Smooth muscle cell (in vitro differentiated cells): ENCODE measurements around the gene RIMKLB. TPM values are rescaled to one million over a fixed set of nuclear protein-coding genes. Genes with fewer than 3 reads are reported as not detected.

Experiments used
- DNase-seq: peaks from one replicate; lab custom pipeline; 2025; ENCODE audit not compliant: unreplicated experiment; lab: John Stamatoyannopoulos, UW
- H2AFZ ChIP-seq: fragments of 200-600 bp; sonication (generic); 2 replicates; pipeline ENCODE4 v1.6.0; 2016; ENCODE audit warnings: antibody characterized with exemption, low read depth, mild to moderate bottlenecking
- H3F3A ChIP-seq: fragments of 200-600 bp; sonication (generic); 2 replicates; pipeline ENCODE4 v1.6.0; 2017; ENCODE audit warnings: antibody characterized with exemption, low read depth
- H3K27ac ChIP-seq: fragments of 200-600 bp; sonication (generic); 2 replicates; pipeline ENCODE4 v1.5.1; 2016; ENCODE audit warnings: low read depth, mild to moderate bottlenecking
- H3K27me3 ChIP-seq: fragments of 200-600 bp; sonication (generic); 2 replicates; pipeline ENCODE4 v1.6.1; 2016; ENCODE audit warnings: low read depth, mild to moderate bottlenecking
- H3K36me3 ChIP-seq: fragments of 200-600 bp; sonication (generic); 2 replicates; pipeline ENCODE4 v1.5.1; 2016; ENCODE audit warnings: low read depth
- H3K4me1 ChIP-seq: fragments of 200-600 bp; sonication (generic); 2 replicates; pipeline ENCODE4 v1.5.1; 2016; ENCODE audit warnings: low read depth
- H3K4me2 ChIP-seq: fragments of 200-600 bp; sonication (generic); 2 replicates; pipeline ENCODE4 v1.6.0; 2016; ENCODE audit warnings: mild to moderate bottlenecking
- H3K4me3 ChIP-seq: fragments of 200-600 bp; sonication (generic); 2 replicates; pipeline ENCODE4 v1.5.1; 2016; ENCODE audit warnings: mild to moderate bottlenecking
- H3K79me2 ChIP-seq: fragments of 200-600 bp; sonication (generic); 2 replicates; pipeline ENCODE4 v1.6.0; 2016; ENCODE audit warnings: low read depth, mild to moderate bottlenecking
- H3K9ac ChIP-seq: fragments of 200-600 bp; sonication (generic); 2 replicates; pipeline ENCODE4 v1.6.0; 2016; ENCODE audit warnings: low read depth
- H3K9me3 ChIP-seq: fragments of 200-600 bp; sonication (generic); replicated peaks from 2 replicates; pipeline ENCODE4 v1.5.1; 2016; ENCODE audit warnings: low read depth
- H4K20me1 ChIP-seq: fragments of 200-600 bp; sonication (generic); 2 replicates; pipeline ENCODE4 v1.6.0; 2016; ENCODE audit warnings: low read depth
- WGBS: methylation state at CpG from one replicate; pipeline ENCODE4 v1.1.7; 2016; ENCODE audit warnings: low lambda C conversion rate; 5-methylcytosine and 5-hydroxymethylcytosine counted together
- polyA plus RNA-seq: library from polyadenylated mRNA; unstranded; fragments of >200 nt; fragmentation: Nextera tagmentation; extraction: Ambion mirVana; gene quantifications from 2 replicates; pipeline ENCODE4 v1.2.1, GENCODE V29; 2016
- total RNA-seq: library from RNA; depleted of rRNA; stranded (reverse); fragments of >200 nt; gene quantifications from 2 replicates; pipeline ENCODE4 v1.2.3, GENCODE V29; 2014
- TF ChIP-seq, protein P1 (sequence below): fragments of 200-600 bp; sonication (generic); IDR thresholded peaks from 2 replicates; pipeline ENCODE4 v1.5.1; 2017; ENCODE audit warnings: borderline replicate concordance, mild to moderate bottlenecking, antibody characterized with exemption; ENCODE audit not compliant: insufficient read depth, poor library complexity, severe bottlenecking

Gene RIMKLB
- total and polyA plus RNA-seq, 2 experiments from 2014 or later: 11.9 to 32.1 TPM

DNA sequence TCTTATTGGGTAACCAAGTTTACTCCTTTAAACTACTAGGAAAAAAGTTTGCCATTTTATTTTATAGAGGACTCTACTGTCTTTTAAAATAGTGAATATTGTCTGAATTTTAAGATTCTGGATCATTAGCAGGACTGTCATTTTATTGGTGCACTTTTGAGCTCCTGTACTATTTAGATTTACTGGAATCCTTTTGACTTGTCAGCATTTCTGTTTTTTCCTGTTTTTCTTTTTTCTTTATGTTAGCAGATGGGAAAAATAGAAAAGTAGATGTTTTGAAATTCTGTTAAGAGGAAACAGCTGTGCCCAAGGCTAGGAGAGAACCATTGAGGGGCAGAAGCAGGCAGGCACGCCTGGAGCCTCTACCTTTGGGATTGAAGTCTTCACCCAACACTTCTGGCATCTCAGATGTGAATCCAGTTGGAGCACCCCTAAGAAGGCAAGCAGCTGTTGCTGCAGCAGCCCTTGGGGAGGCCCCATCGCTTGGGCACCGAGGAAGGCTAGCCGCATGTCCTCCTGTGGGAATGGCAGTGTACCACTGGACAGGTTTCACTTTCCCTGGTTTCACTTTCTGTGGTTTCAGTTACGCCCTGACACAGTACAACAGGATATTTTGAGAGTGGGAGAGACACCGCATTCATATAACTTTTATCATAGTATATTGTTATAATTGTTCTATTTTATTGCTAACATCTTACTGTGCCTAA, 11.5 kb downstream of the RIMKLB start:
- Histone ChIP-seq H3K9ac (no peak overlapping the region), H2AFZ (no peak overlapping the region), H3K27ac (no peak overlapping the region), H3K36me3 (no peaks in the 10 kb centered on the region), H3K27me3 (no peaks in the 10 kb centered on the region), H3K4me3 (no peak overlapping the region), H3K4me1 (no peaks in the 10 kb centered on the region), H3K9me3 (no peaks in the 10 kb centered on the region), H3F3A (no peaks in the 10 kb centered on the region), H4K20me1 (peaks cover 94% of the 10 kb centered on the region), H3K79me2 (peaks cover 90% of the 10 kb centered on the region), H3K4me2 (no peak overlapping the region)
- TF ChIP-seq, protein P1, sequence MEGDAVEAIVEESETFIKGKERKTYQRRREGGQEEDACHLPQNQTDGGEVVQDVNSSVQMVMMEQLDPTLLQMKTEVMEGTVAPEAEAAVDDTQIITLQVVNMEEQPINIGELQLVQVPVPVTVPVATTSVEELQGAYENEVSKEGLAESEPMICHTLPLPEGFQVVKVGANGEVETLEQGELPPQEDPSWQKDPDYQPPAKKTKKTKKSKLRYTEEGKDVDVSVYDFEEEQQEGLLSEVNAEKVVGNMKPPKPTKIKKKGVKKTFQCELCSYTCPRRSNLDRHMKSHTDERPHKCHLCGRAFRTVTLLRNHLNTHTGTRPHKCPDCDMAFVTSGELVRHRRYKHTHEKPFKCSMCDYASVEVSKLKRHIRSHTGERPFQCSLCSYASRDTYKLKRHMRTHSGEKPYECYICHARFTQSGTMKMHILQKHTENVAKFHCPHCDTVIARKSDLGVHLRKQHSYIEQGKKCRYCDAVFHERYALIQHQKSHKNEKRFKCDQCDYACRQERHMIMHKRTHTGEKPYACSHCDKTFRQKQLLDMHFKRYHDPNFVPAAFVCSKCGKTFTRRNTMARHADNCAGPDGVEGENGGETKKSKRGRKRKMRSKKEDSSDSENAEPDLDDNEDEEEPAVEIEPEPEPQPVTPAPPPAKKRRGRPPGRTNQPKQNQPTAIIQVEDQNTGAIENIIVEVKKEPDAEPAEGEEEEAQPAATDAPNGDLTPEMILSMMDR: no peak
- 98% methylated on average over 6 of the region's 6 CpGs for WGBS
- no peak for DNase-seq

DNA sequence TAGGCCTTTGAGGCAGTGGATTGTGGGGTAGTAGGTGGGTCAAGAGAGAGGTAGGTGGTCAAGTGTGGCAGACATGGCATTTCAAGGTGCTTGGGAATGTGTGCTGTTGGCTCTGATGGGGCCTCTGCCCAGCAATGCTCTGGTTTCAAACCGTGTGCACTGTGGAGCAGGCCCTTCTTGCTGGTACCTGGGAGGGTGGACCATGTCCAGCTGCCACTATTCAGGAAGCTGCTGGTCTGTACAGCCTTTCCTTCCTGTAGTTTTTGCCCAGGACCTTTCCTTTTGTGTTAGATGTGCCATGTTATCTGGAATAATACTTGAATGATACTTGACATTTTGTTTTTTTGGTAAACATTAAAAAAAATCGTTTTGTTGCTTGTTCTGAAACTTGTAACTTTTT, 14.8 kb downstream of the RIMKLB start:
- no peaks in the 10 kb centered on the region for H3K4me1 ChIP-seq

DNA sequence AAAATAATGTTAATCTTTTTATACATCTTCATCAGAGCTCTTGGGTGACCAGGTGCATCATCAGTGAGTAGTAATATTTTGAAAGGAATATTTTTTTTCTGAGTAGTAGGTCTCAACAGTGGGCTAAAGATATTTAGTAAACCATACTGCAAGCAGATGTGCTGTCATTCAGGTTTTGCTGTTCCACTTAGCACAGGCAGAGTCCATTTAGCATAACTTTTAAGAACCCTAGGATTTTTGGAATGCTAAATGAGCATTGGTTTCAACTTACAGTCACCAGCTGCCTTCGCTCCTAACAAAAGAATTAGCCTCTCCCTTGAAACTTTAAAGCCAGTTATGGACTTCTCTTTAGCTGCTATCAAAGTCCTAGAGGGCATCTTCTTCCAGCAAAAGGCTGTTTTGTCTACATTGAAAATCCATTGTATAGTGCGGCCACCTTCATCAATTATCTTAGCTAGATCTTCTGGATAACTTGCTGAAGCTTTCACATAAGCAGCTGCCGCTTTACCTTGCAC, 24.6 kb downstream of the RIMKLB start:
- 94% methylated on average over 3 of the region's 3 CpGs for WGBS
- no peaks in the 10 kb centered on the region for H3F3A ChIP-seq
- H2AFZ ChIP-seq: no peak overlapping the region
- no peaks in the 10 kb centered on the region for H3K9me3 ChIP-seq
- H3K36me3 ChIP-seq: no peaks in the 10 kb centered on the region
- no peaks in the 10 kb centered on the region for H3K27me3 ChIP-seq
- no peak overlapping the region for H3K4me3 ChIP-seq
- no peak overlapping the region for H3K4me2 ChIP-seq
- peaks cover 60% of the 10 kb centered on the region for H3K79me2 ChIP-seq
- H3K9ac ChIP-seq: no peak overlapping the region
- H3K4me1 ChIP-seq: no peaks in the 10 kb centered on the region
- TF ChIP-seq, protein P1: no peak
- no peak overlapping the region for H3K27ac ChIP-seq
- H4K20me1 ChIP-seq: peaks cover 86% of the 10 kb centered on the region
- DNase-seq: no peak

More for the DNA sequence above, 14.8 kb downstream of the RIMKLB start:
- Histone ChIP-seq H3K79me2 (peaks cover 72% of the 10 kb centered on the region), H3K9ac (no peak overlapping the region), H3K4me2 (no peak overlapping the region), H4K20me1 (peaks cover 71% of the 10 kb centered on the region), H3K36me3 (peaks cover 9% of the 10 kb centered on the region), H2AFZ (no peak overlapping the region), H3K27ac (no peak overlapping the region), H3K4me3 (no peak overlapping the region), H3K27me3 (no peaks in the 10 kb centered on the region), H3K9me3 (no peaks in the 10 kb centered on the region), H3F3A (no peaks in the 10 kb centered on the region)
- TF ChIP-seq, protein P1: no peak
- WGBS: 89% methylated on average over 2 of the region's 2 CpGs
- no peak for DNase-seq
